Measurements from ENCODE around the gene OR8S1. TPM values are rescaled to one million over a fixed set of nuclear protein-coding genes. Genes with fewer than 3 reads are reported as not detected.

Gene OR8S1
- total RNA-seq, 1 experiment from 2014 or later, result not detected

- DNase-seq (ENCODE audit: extremely low read depth, low read depth), result peak; percentile 14
These were observed 28.4 kb downstream of the OR8S1 start for GRCh38 chr12:48553666-48554343.

DNA sequence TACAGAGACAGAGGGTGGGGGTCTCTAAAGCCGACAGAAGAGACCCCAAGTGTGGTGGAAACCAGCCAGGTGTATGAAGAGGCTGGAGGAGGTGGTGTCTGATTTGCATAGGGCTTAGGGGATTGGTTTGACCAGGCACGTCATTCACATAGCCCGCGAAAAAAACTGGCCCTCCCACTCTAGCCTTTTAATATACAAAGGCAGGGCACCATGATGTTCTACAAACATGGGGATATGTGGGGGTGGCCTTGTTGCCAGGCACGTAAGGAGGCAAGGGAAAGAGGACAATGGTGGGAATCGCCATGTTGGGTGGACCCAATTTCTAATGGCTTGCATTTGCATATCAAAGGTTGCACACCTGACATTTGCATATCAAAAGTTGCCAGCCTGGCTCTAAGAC is 31.2 kb downstream of the OR8S1 start:
- no peak for DNase-seq (ENCODE audit: extremely low read depth, low read depth)

DNA sequence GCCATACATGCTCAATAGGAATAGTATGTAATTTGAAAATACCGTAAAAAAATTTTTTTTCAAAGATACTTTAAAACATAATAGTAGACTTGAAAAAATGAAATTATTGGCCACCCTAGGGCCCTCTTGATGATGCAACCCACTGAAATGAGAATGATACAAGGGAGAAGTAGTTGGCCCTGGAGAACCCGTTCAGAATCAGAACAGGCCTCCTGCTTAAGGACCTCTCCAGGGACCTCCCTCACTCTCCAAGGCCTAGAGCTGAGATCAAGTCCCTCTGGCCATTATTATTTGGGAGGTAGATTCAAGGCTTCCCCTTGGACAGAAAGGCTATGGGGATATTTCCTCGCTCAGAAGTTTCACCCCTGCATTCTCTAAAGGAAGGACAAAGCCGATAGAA is 32.5 kb downstream of the OR8S1 start:
- DNase-seq (ENCODE audit: extremely low read depth, low read depth), result no peak

DNA sequence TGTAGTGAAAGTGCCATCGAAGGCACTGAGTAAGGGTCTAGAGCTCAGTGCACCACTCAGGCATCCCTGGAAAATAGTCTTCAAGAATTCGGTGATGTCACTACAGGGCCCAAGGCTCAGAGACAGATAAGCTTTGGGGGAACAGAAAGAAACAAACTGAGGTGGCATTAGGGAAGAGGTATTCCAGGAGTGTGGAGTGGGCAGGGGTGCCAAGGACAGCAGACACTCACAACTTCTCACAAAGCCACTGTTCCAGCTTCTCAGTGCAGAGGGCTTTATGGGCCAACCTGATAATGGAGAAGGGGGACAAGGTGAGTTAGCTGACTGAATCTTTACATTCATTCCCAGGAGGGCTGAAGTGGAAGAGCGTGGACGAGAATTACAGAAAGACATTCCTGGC is 42.3 kb downstream of the OR8S1 start:
- DNase-seq (ENCODE audit: extremely low read depth, low read depth), result no peak

- no peak for DNase-seq (ENCODE audit: extremely low read depth, low read depth)
These were observed 44.5 kb downstream of the OR8S1 start, which contains the start of gene LALBA for GRCh38 chr12:48569946-48570345. TSS of gene LALBA (minus strand) at chr12:48570046. CDS start at chr12:48570020, 26 bp downstream.

GRCh38 chr12:48572326-48572725 is 46.9 kb downstream of the OR8S1 start:
- DNase-seq (ENCODE audit: extremely low read depth, low read depth), result no peak

Other genes with a start within 250 kb of the OR8S1 start
- 5.1 and 7.4 TPM in 2 replicates for gene ZNF641, start 174.7 kb upstream of the OR8S1 start, total RNA-seq (2014; rRNA removed; shearing (Covaris generic))
- not detected in 2 replicates for gene ANP32D, start 53.1 kb upstream of the OR8S1 start, total RNA-seq (2014; rRNA removed; shearing (Covaris generic))
- not detected in 2 replicates for gene C12orf54, start 43.1 kb upstream of the OR8S1 start, total RNA-seq (2014; rRNA removed; shearing (Covaris generic))
- gene LALBA, start 44.4 kb downstream of the OR8S1 start, total RNA-seq (2014; rRNA removed; shearing (Covaris generic)), result not detected in 2 replicates
- 63.9 and 66.4 TPM in 2 replicates for gene KANSL2, start 156.6 kb downstream of the OR8S1 start, total RNA-seq (2014; rRNA removed; shearing (Covaris generic))
- gene CCNT1, start 191.1 kb downstream of the OR8S1 start, total RNA-seq (2014; rRNA removed; shearing (Covaris generic)), result 36.8 and 43.6 TPM in 2 replicates

Data from NCI-H460 (cell line).